GM03348 (cell line): ENCODE data around the gene LRRC2.
"Not testable (repeated sequence)": the region's sequence is repeated elsewhere in the genome, so short reads cannot be mapped to it uniquely, and the experiment has no call there.

Experiments used
- DNase-seq: peaks from one replicate; pipeline ENCODE4 v3.0.0; 2012; ENCODE audit warnings: low spot score

Gene LRRC2

GRCh38 chr3:46566040-46566641 lies at the start of gene LRRC2:
TSS of gene LRRC2 (minus strand) at chr3:46566302. CDS start at chr3:46551591, 14,711 bp downstream.
- DNase-seq = peak; percentile 90

- no peak for DNase-seq
Observed at GRCh38 chr3:46615050-46615775, 49.1 kb upstream of the LRRC2 start.

- DNase-seq = no peak
Observed at GRCh38 chr3:46614431-46614830, 48.3 kb upstream of the LRRC2 start.

- DNase-seq = no peak
Observed at GRCh38 chr3:46613313-46614005, 47.4 kb upstream of the LRRC2 start.

GRCh38 chr3:46612324-46612723 lies 46.2 kb upstream of the LRRC2 start, which contains the start of gene FAM240A:
TSS of gene FAM240A (plus strand) at chr3:46612525. CDS start at chr3:46612684, 159 bp downstream.
- peak; percentile 40 for DNase-seq

- DNase-seq = no peak
Observed at GRCh38 chr3:46609944-46610722, 44.0 kb upstream of the LRRC2 start.

GRCh38 chr3:46609212-46609721 lies 43.2 kb upstream of the LRRC2 start:
- DNase-seq = no peak

- DNase-seq = no peak
Observed at GRCh38 chr3:46607603-46608028, 41.5 kb upstream of the LRRC2 start.

- DNase-seq = no peak
Observed at GRCh38 chr3:46604127-46604526, 38.0 kb upstream of the LRRC2 start.

GRCh38 chr3:46603446-46604046 lies 37.4 kb upstream of the LRRC2 start:
- no peak for DNase-seq

GRCh38 chr3:46599590-46599989 lies 33.5 kb upstream of the LRRC2 start:
- no peak for DNase-seq

- no peak for DNase-seq
Observed at GRCh38 chr3:46595819-46596314, 29.8 kb upstream of the LRRC2 start.

- DNase-seq = no peak
Observed at GRCh38 chr3:46594723-46595122, 28.6 kb upstream of the LRRC2 start.

GRCh38 chr3:46593979-46594378 lies 27.9 kb upstream of the LRRC2 start:
- DNase-seq = no peak

- no peak for DNase-seq
Observed at GRCh38 chr3:46593274-46593862, 27.3 kb upstream of the LRRC2 start.

- DNase-seq = not testable (repeated sequence)
Observed at GRCh38 chr3:46587268-46587667, 21.2 kb upstream of the LRRC2 start.

GRCh38 chr3:46586738-46587246 lies 20.7 kb upstream of the LRRC2 start:
- DNase-seq = no peak

- no peak for DNase-seq
Observed at GRCh38 chr3:46585799-46586693, 19.9 kb upstream of the LRRC2 start.

GRCh38 chr3:46584598-46585467 lies 18.7 kb upstream of the LRRC2 start:
- no peak for DNase-seq
